Measurements from ENCODE around the gene CHD1.

DNA sequence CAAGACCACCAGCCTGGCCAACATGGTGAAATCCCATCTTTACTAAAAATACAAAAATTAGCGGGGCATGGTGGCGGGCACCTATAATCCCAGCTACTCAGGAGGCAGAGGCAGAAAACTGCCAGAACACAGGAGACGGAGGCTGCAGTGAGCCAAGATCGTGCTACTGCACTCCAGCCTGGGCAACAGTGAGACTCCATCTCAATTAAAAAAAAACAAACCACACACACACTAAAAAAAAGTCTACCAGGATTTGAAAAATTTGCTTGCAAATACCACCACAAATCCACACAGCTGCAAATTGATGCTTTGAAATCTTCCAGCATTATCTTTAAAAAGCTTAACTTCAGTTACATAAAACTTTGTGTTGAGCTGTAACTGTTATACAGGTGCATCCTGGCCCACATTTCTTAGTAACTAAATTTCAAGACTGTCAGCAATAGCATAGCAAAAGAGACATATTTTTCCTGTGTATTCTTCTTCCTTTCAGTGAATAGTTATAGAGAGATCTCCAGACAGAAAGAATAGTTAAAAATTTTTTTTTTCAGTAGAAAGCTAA, 6.8 kb downstream of the CHD1 start:
- TF ChIP-seq CTCF (IDR thresholded peaks at IDR 0.05) (no peak), POLR2AphosphoS5 (IDR thresholded peaks at IDR 0.05; ENCODE audit: low read depth, low read length) (no peak), SIN3A (IDR thresholded peaks at IDR 0.05; ENCODE audit: borderline replicate concordance, insufficient read depth, low read depth, low read length) (no peak), REST (IDR thresholded peaks at IDR 0.05; ENCODE audit: insufficient read depth in 1 of 2, low read depth in 2 of 2, low read length in 1 of 2) (no peak)

All from Panc1 (cell line).